Thyroid gland (tissue), 4 donors: Measurements from ENCODE around the gene ALPL. TPM values are rescaled to one million over a fixed set of nuclear protein-coding genes. Genes with fewer than 3 reads are reported as not detected.

Experiments used
- DNase-seq, 2 donors: peaks; one replicate each; pipeline ENCODE4 v3.0.0-alpha.2; 2019
- H3K27ac ChIP-seq, 3 donors: fragments of 200-600 bp; sonication (generic); 1 replicate in 2 of 3; 2 replicates in 1 of 3; pipeline ENCODE4 v1.5.1; 2016 to 2019; ENCODE audit warnings: mild to moderate bottlenecking in 1 of 3, moderate library complexity in 1 of 3
- H3K27me3 ChIP-seq: fragments of 200-600 bp; sonication (generic); one replicate; pipeline ENCODE4 v1.5.1; 2019
- H3K36me3 ChIP-seq, 2 donors: fragments of 200-600 bp; sonication (generic); one replicate each; pipeline ENCODE4 v1.5.1; 2016 to 2019
- H3K4me1 ChIP-seq, 2 donors: fragments of 200-600 bp; sonication (generic); one replicate each; pipeline ENCODE4 v1.5.1; 2017 to 2019
- H3K4me3 ChIP-seq, 3 donors: fragments of 200-600 bp; sonication (generic); replicated peaks in 1 of 3; 1 replicate in 2 of 3; 2 replicates in 1 of 3; pipeline ENCODE4 v1.5.1; 2016; ENCODE audit warnings: mild to moderate bottlenecking in 1 of 3
- H3K9me3 ChIP-seq: fragments of 200-600 bp; sonication (generic); one replicate; pipeline ENCODE4 v1.5.1; 2017
- POLR2A ChIP-seq, 2 donors: fragments of 450-650 bp; IDR thresholded peaks; one replicate each; pipeline ENCODE4 v1.6.1; 2017; ENCODE audit warnings: antibody characterized with exemption in 2 of 2, mild to moderate bottlenecking in 2 of 2, moderate library complexity in 1 of 2
- WGBS, 2 donors: methylation state at CpG; one replicate each; pipeline ENCODE4 v1.1.5; 2017; 5-methylcytosine and 5-hydroxymethylcytosine counted together
- intact Hi-C: fragments of 100-400 bp; cut with DNase I; formaldehyde crosslinking; loops from one replicate; pipeline ENCODE4 v1.15.1; 2023
- total RNA-seq, 4 donors: library from RNA; depleted of rRNA; stranded (reverse); fragments of >200 nt; gene quantifications; one replicate each; pipeline ENCODE4 v1.2.3, GENCODE V29; 2016
- TF ChIP-seq, protein P1 (sequence below), 6 experiments: fragments of 200-600 bp in 3 of 6; fragments of 450-650 bp in 3 of 6; sonication (generic) in 3 of 6; IDR thresholded peaks; one replicate each; pipeline ENCODE4 v1.5.1; 2016 to 2019; ENCODE audit warnings: antibody characterized with exemption in 6 of 6, mild to moderate bottlenecking in 2 of 6, inconsistent platforms in 1 of 6, moderate library complexity in 1 of 6

The ALPL gene
- total RNA-seq, 4 donors from 2014 or later, result 4.0 to 15.6 (median 4.5) TPM

DNA sequence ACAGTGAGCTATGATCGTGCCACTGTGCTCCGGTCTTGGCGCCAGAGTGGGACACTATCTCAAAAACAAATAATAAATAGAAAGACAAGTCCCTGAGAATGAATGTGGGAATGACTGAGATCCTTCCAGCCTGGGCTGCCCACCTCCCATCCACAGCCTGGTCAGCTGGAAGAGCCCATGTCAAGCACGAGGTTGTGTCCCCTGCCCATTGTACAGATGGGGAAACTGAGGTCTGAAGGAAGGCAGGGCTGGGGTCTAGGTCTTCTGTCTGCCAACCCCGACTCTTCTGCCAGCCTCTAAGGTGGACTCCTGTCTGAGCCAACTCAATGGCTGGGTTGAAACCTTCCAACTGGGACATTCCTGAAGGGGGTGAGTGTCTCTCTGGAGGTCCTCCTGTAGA, 80.4 kb downstream of the ALPL start:
- TF ChIP-seq POLR2A (IDR thresholded peaks at IDR 0.05), result no peak
- TF ChIP-seq, protein P1, sequence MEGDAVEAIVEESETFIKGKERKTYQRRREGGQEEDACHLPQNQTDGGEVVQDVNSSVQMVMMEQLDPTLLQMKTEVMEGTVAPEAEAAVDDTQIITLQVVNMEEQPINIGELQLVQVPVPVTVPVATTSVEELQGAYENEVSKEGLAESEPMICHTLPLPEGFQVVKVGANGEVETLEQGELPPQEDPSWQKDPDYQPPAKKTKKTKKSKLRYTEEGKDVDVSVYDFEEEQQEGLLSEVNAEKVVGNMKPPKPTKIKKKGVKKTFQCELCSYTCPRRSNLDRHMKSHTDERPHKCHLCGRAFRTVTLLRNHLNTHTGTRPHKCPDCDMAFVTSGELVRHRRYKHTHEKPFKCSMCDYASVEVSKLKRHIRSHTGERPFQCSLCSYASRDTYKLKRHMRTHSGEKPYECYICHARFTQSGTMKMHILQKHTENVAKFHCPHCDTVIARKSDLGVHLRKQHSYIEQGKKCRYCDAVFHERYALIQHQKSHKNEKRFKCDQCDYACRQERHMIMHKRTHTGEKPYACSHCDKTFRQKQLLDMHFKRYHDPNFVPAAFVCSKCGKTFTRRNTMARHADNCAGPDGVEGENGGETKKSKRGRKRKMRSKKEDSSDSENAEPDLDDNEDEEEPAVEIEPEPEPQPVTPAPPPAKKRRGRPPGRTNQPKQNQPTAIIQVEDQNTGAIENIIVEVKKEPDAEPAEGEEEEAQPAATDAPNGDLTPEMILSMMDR (IDR thresholded peaks at IDR 0.05), result no peak
- Histone ChIP-seq H3K4me3 (no peak overlapping the region), H3K27ac (peak overlapping the region; percentile 5 to 54 (median 19)), H3K36me3 (peaks cover 0 to 7% of the 10 kb centered on the region in 2 donors), H3K9me3 (no peaks in the 10 kb centered on the region), H3K27me3 (no peaks in the 10 kb centered on the region), H3K4me1 (peaks cover 19 to 38% of the 10 kb centered on the region in 2 donors)
- intact Hi-C loops, result no loop called here
- 75 to 88% methylated on average over 5 of the region's 5 CpGs for WGBS, 2 donors
- DNase-seq, result no peak

DNA sequence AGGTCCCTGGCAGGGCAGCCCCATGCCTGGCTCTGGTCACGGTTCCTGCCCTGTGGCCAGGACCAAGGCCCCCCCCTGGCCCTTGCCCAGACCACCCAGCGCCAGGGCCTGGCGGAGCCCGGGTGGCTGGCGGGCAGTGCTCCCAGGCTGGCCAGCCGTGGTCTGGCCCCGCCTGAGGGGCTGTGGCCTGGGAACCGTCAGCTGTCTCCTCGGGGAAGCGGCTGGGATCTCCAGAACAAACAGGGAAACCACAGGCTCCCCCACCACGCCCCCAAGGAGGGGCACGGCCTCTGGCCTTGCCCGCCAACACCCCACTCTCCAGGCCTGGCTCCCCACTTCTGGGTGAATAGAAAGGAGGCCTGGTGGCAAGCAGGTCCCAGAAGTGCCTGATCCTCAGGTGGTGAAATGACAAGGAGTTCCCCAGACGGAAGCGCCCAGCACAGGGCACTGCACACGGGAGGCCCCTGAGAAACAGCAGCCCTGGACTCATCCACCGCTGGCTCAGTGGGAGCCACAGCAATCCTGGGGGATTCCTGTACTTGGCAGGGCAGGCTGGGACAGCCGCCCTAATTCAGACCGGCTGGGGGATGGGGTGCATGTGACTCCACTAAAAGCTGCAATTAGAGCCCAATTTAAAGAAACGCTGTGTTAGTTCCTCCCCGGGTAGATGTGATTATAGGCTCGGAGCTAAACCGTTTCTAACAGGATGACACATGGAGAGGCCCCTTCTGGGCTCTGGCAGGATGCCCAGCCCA, 81.1 kb downstream of the ALPL start:
- no peak overlapping the region for H3K4me3 ChIP-seq
- H3K4me1 ChIP-seq, result peaks cover 19 to 38% of the 10 kb centered on the region in 2 donors
- WGBS, 2 donors, result 16 to 42% methylated on average over 5 to 16 of the region's 23 CpGs
- no peaks in the 10 kb centered on the region for H3K9me3 ChIP-seq
- H3K27ac ChIP-seq, result peak overlapping the region; percentile 5 to 54 (median 19)
- TF ChIP-seq, protein P1 (IDR thresholded peaks at IDR 0.05), result no peak
- no peak for TF ChIP-seq POLR2A (IDR thresholded peaks at IDR 0.05)
- DNase-seq, result peak; percentile 46 to 62
- intact Hi-C loops, result no loop called here
- peaks cover under 1 to 7% of the 10 kb centered on the region in 2 donors for H3K36me3 ChIP-seq
- H3K27me3 ChIP-seq, result no peaks in the 10 kb centered on the region

DNA sequence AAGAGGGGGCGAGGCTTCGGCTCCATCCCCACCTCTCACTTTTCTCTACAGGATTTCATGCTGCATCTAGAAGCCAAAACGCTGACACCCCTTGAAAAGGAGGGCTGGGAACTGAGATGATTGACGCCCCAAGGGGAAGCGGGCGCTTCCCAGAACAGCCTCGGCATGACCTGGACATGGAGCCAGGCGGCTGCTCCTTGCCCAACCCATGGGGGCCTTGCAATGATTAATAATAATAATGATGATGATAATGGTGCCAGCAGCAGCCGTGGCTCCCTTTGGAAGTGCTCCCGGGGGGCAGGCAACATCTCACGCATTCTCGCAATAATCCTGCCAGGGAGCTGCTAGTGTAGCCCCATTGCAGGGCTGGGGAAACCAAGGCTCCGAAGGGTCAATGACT, 81.7 kb downstream of the ALPL start:
- H3K36me3 ChIP-seq, result peaks cover 7 to 11% of the 10 kb centered on the region in 2 donors
- intact Hi-C loops, result no loop called here
- no peak for TF ChIP-seq POLR2A (IDR thresholded peaks at IDR 0.05)
- TF ChIP-seq, protein P1 (IDR thresholded peaks at IDR 0.05), result no peak
- peak in 1 of 2 donors; percentile 40 for DNase-seq
- 41 to 59% methylated on average over 7 to 13 of the region's 13 CpGs for WGBS, 2 donors
- H3K9me3 ChIP-seq, result no peaks in the 10 kb centered on the region
- H3K27me3 ChIP-seq, result no peaks in the 10 kb centered on the region
- peaks cover 19 to 38% of the 10 kb centered on the region in 2 donors for H3K4me1 ChIP-seq
- H3K4me3 ChIP-seq, result no peak overlapping the region
- peak overlapping the region in 2 of 3 donors; percentile 19 to 54 for H3K27ac ChIP-seq

DNA sequence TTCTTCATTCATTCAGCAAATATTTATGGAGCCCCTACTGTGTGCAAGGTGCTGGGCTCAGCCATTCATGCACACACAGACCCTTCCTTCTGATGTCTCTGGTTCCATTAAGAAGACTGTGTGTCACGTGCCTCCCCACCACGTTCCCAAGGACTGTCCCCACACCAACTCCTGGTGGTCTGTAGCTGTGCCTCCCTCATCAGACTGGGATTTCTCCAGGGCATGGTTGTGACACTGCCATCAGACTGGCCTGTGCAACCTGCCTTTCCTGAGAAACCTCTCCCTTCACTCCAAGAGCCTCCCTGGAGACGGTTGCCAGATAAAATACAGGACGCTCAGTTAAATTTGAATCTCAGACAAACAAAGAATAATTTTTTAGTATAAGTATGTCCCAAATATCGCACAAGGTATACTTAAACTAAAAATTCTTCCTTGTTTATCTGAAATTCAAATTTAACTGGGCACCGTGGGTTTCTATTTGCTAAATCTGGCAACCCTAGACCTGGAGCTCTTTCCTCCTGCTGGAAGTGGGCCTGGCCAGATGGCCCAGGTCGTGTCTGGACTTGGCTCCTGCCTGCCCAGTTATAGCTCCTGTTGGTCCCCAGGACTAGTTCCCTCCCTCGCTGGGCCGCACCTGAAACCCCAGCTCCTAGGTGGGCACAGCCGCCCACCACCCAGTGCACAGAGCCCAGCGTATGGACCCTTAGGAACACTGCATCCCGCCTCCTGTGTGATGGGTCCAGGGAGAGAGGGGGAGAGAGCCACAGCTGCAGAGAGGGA, 83.1 kb downstream of the ALPL start:
- H3K4me3 ChIP-seq, result no peak overlapping the region
- no peak for DNase-seq
- peaks cover 9 to 25% of the 10 kb centered on the region in 2 donors for H3K4me1 ChIP-seq
- TF ChIP-seq, protein P1 (IDR thresholded peaks at IDR 0.05), result no peak
- no peak for TF ChIP-seq POLR2A (IDR thresholded peaks at IDR 0.05)
- intact Hi-C loops, result no loop called here
- peaks cover 20 to 24% of the 10 kb centered on the region in 2 donors for H3K36me3 ChIP-seq
- H3K9me3 ChIP-seq, result no peaks in the 10 kb centered on the region
- H3K27ac ChIP-seq, result no peak overlapping the region
- no peaks in the 10 kb centered on the region for H3K27me3 ChIP-seq
- WGBS, 2 donors, result 90 to 92% methylated on average over 12 of the region's 12 CpGs
